NOMO-1 treated with DMSO at 0.1 percent for 48 hours (cell line): ENCODE data around the gene GPC3.
"Not testable (repeated sequence)": the region's sequence is repeated elsewhere in the genome, so short reads cannot be mapped to it uniquely, and the experiment has no call there.

Experiments used
- DNase-seq: peaks from one replicate; lab custom pipeline; 2025; ENCODE audit not compliant: unreplicated experiment; lab: John Stamatoyannopoulos, UW

GPC3 gene

DNA sequence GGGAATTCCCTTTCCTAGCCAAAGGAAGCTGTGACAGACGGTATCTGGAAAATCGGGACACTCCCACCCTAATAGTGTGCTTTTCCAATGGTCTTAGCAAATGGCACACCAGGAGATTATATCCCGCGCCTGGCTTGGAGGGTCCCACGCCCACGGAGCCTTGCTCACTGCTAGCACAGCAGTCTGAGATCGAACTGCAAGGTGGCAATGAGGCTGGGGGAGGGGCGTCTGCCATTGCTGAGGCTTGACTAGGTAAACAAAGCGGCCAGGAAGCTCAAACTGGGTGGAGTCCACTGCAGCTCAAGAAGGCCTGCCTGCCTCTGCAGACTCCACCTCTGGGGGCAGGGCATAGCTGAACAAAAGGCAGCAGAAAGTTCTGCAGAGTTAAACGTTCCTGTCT lies 364.0 kb downstream of the GPC3 start:
- DNase-seq: not testable (repeated sequence)

DNA sequence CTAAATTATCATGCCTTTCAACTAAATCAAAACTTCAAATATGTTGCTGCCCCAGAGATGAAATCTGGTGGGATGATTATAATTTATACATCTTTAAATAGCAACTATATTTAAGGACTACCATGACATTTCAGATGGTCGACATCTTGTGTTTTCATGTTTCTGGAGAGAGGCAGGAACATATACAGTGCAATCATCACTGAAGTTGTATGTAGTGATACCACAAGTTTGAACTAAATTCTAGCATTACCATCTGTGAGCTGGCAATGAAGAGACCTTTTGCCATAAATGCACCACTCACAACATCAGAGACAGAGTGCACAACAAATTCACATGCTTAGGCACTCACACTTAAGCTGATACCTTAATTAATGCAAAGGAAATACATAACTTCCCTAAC lies 373.7 kb downstream of the GPC3 start:
- no peak for DNase-seq

DNA sequence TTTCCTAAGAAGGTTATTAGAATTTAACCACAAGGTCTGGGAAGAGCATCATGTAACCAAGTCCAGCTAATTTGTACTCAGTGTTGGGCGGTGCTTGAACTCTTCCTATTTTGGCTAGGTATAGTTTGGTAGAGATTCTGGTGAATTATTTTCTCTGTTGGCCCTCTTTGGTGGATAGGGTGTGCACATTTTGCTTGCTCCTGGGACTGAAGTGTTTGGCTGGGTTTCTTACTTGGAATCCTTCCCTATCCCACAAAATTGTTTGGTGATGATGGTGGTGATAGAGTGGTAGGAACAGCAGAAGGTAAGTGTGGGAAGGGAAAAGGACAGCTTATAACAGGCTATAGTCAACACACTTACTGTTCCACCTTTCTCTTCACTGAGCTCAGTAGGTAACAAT lies 375.3 kb downstream of the GPC3 start:
- no peak for DNase-seq

DNA sequence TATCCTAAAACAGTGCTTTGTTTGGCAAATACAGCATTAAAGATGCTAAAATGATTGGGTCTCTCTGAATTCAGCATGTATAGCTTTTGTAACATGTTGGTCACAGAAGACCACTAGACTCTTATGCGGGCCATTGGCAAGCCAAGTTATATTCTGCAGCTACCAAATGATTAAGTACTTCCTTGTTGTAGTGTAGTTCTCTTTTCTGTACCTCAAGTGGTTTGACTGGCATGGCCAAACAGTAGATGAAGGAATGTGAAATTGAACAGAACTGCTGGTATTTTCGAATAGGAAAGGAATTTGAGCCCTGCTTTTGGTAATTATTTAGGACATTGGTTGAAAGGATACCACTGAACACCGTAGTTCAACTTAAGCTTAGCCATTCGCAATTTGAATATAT lies 376.2 kb downstream of the GPC3 start:
- DNase-seq: peak; percentile 43

DNA sequence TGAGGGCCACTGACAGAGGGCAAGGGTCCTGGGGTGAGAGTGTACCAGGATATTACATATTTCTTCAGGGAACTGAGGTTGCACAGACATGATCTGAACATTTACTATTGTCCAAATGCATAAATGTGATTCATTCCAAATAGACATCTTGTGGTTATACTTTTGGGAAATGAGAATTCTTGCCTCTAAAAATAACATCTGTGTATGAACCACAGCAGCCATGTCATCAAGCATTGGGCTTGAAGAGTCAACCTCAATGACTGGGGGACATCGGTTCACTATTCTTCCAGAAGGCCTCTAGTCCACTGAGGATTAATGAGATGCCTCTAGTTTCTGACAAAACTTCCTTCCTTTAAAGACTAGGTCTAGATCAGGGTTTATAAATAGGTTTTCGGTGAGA lies 377.0 kb downstream of the GPC3 start:
- peak; percentile 45 for DNase-seq

DNA sequence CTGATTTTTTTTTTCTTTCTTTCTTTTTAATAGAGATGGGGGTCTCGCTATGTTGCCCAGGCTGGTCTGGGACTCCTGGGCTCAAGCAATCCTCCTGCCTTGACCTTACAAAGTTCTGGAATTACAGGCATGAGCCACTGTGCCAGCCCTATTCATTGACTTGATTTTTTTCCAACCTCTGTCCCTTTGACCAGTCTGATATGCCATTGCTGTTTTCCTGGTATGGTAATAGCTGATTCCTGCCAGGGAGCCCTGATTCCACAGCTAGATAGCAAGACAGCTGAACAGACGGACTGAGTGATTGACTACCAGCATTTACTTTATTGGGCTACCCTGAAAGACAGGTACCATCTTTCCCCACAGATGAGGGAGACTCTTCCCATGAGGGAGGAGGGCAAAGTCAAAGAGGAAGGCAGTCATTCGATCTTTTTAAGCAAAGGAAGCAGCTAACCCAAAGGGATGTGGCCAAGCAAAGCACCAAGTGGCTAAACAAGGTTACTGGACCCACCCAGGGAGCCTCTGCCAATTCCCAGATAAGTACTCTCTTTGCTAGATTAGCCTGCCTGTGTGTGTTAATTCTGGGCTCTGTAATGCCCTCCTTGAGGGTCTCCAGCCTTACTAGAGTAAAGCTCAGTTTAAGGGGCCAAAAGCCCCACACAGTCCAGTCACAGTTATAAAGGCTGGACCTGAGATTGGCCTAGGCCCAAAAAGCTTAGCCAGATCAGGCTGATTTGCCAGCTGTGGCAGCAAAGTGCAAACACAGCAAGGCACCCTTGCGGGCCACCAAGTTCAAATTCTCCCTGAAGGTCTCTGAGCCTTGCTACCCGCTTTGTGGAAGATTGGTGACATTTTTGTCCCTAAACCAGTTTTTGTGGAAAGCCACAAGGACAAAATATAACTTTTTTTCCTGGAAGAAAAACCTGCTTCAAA lies 377.7 kb downstream of the GPC3 start:
- DNase-seq: no peak

DNA sequence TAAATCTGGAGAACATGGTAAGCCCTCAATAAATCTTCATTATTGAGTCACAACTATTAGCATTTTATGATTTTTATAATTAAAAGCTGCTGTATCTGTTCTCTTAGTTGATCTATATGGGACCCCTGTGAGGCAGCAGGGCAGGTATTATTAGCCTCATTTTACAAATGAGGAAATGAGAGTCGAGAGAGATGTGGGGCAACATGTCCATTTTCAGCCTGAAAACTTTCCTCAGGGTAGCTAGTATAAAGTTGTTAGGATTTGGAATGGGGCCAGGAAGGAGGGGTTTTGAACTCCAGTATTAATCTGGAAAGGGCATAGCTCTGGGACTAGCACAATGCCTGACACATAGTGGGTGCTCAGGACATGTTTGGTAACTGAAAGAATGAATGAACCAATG lies 378.4 kb downstream of the GPC3 start:
- DNase-seq: peak; percentile 34

DNA sequence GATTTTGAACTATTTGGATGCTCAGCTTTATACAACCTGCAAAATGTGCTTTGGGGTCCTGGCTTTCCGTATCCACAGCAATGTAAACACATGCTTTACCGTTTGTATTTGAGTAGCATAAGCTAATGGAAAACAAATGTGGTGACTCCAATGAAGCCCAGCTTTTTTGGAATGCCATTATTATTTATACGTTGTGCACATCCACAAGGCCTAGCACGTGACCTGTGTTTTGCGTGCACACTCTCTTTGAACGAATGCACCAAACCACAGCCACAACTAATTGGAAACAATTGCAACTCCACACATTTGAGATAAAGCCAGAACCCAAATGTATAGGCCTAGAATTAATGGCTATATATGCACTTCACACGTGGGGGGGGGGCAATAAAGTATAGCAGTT lies 380.6 kb downstream of the GPC3 start:
- DNase-seq: no peak

DNA sequence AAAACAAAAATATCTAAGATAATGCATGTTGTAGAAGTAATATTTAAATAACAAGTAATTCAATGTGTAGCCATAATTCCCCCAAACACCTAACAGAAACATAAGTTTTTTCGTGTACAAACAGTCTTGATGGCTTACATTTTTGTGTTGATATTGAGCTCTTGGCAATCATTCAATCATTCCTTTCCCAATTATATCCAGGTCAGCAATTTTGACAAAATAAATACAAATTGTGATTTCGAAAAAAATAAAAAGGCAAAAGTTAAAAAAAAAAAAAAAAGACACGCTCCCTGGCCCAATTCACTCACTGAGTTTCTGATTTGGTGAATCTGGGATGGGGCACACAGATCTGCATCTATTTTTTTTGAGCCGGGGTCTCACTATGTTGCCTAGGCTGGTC lies 382.5 kb downstream of the GPC3 start:
- DNase-seq: no peak

DNA sequence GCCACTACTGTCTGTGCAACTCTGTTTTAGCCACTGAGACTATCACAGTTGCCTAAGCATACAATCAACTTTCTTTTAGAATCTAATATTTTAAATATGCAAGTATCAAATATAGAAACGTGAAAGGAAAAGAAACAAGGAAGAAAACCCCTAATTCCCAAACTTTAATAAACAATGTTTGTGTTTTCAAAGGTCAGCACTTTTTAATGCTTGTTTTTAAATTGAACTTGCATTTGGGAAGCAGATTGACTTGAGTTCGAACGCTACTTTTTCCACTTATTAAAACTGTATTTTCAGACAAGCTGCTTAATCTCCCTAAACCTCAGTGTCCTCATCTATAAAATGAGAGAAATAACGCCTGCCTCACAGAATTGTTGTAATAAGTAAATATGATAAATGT lies 384.3 kb downstream of the GPC3 start:
- no peak for DNase-seq

DNA sequence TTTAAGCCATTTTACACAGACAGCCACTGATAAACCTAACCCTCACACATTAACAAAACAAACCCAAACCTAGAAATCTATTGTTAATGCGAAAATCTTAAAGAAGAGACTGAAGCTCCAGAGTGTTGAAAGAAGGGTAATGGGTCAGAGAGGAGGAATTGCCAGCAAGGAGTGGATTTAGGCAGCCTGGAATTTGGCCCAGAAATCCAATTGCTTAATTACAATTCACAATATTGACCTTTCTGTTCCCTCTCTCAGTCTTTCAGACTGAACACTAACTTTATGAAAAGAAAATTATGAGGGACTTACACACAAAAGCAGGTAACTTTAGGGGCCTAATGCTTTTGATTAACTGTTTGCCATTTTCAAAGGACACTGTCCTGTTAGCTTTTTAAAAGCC lies 384.9 kb downstream of the GPC3 start:
- DNase-seq: no peak

DNA sequence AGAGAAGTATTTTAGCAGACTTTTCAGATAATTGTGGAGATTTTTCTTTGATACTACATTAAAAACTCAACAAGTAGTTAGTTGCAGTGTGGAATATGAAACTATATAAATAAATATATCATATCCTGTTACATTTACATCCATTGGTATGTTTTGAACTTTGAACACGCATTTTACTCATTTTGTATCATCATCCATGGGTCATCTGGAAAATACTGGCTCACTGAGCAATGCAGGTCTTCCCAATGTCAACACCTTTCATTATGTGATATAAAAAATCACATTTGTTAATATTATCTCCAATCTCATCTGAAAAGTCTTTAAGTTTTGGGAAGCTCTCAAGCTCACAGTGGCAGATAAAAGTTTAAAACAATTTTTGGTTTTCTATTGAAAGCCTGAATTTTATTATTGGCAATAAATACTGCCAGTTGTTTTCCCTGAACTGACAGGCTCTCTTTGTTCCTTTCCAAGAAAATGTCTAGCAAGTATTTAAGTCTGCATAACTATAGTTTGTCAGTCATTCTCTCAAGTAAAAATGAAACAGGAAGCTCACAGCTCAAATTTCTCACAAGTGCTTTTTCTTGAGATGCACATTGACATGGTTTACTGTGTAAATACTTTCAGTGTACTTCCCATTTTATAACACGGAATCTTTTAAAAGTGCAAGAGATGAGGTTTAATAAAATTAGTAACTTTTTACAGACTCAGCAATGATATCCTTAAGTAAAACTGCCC lies 386.6 kb downstream of the GPC3 start:
- peak; percentile 27 for DNase-seq

DNA sequence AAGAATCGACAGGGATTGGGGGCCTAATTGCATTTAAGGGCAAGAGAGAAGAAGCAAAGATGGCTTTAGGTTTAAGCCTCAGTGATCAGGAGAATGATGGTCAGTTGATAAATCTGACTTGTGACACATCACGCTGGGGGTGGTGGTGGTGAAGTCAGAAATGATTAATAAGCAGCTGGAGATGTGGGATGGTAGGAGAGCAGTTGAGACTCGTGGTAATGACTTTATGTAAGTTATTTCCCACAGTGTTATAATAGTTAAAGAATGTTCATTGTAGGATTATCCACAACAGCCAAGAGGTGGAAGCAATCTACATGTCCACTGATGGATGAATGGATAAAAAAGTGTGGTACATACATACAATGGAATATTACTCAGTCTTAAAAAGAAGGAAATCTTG lies 391.2 kb downstream of the GPC3 start:
- no peak for DNase-seq

DNA sequence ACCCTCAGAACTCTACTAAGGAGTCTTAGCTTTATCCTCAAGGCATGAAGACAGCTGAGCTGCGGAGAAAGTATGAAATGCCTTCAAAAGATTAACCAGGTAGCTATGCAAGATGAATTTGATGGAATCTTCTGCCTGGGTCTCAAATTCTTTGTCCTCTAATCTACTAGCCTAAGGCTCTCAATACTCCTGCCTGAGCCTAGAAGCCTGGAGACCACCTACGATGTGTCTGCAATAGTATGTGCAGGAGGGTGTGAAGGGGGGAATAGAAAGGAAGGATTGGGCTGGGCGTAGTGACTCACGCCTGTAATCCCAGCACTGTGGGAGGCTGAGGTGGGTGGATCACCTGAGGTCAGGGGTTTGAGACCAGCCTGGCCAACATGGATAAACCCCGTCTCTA lies 391.9 kb downstream of the GPC3 start:
- DNase-seq: no peak

DNA sequence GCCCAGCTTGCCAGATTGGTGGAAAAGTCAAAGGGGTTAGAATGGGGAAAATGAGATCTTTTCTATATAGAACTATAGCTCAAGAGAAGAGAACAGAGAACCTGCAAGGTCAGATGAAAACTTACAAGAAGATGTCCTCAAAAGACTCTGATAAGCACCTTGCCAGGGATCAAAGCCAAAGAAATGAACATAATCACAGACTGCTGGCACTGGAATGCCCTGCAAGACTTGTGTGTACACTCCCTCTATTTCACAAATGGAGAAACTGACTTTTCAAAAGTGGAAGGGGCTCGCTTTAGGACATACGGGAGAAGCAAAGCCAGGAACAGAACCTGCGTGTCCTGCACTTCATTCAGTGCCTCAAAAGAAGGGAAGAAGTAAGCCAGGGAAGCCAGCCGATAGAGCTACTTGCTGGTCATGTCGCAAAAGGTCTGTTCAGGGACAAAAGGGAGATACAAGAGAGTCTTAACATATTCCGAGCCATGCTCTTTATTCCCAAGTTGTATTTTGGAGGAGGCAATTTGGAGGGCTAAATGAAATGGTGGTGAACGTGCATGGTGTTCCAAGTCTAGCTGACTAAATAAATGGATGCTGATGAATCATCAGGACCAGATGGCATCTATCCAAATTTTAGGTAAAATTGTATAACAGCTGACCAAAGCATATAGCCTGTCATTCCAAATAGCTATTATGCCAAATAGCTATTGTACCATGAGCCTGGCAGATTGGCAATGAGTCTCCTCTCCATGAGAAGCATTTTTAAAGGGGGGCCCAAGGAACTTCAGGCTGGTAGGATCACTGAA lies 394.5 kb downstream of the GPC3 start:
- no peak for DNase-seq

DNA sequence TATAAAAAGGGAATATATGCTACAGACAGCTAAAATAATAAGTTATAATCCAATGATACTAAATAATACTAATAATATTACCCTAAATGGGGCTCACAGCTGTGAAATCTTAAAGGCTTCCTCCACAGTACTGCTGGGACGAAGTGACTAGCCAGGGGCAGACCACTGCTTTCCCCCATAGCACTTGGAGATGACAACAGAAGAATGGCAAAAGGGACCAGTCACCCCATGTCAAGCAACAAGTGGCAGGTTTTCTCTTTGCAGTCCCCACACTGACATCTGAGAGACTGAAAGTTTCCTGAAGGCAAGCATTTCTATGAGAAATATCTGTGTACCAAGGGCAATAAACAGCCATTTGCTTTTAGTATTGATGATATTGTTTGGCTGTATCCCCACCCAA lies 396.6 kb downstream of the GPC3 start:
- DNase-seq: no peak

DNA sequence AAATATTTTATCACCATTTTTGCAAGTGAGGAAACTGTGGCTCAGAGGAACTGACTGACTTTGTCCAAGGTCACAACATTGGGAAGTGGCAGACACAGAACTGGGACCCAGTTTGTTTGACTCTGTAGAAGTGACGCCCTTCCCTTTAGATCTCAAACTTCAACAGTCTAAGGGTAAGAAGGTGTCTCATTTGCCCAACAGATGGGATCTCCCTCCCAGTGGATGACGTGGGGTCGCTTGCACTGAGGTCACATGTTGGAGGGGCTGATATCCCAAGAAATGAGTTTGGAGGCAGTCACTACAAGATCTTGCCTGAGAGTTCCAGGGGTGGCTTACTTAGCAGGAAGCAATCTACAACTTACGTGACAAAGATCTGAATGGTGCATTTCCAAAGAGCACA lies 397.6 kb downstream of the GPC3 start:
- no peak for DNase-seq

DNA sequence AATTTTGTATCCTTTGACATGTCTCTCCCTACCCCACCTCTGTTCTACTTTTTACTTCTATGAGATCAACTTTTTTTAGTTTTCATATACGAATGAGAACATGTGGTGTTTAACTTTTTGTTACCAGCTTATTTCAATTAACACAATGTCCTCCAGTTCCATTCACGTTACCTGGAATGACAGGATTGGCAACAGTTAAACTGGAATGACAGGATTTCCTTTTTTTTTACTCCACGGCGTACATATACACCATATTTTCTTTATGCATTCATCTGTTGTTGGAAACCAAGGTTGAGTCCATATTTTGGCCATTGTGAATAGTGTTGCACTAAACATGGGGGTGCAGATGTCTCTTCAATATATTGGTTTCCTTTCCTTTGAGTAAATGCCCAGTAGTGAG lies 398.3 kb downstream of the GPC3 start:
- no peak for DNase-seq

DNA sequence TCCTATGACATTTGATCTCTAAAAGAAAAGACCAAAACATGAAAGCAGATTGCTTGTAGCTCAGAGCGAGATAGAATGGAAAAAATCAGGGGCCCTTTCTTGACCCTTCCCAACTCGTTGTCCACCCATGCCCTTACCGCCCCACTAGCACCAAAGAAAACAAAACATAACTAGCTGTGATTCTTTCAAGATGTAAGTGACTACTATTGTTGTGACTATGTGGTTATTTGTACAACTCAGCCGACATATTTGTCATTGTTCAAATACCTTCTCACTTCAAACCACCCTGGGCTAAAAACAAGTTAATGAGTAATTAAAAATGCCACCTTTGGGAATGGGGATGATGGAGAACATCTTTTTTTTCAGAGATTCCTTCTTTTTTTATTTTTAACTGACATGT lies 399.0 kb downstream of the GPC3 start:
- DNase-seq: no peak

DNA sequence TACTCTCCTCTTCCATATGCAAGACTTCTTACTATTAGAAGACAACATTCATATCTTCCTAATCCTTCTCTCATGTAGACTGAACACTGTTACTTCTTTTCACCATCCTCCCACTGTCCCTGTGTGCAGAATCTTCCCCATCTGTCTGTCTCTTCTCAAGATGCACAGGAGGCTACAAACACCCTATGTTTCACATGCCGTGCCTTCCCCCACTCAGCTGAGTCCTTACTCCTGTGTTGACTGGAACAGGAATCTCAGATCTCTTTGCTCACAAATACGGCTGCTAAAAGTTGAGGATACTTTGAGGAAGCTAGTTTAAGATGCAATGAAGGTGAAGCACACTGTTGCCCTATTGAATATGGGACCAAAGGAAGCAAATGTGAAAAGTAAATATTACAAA lies 401.6 kb downstream of the GPC3 start:
- no peak for DNase-seq

DNA sequence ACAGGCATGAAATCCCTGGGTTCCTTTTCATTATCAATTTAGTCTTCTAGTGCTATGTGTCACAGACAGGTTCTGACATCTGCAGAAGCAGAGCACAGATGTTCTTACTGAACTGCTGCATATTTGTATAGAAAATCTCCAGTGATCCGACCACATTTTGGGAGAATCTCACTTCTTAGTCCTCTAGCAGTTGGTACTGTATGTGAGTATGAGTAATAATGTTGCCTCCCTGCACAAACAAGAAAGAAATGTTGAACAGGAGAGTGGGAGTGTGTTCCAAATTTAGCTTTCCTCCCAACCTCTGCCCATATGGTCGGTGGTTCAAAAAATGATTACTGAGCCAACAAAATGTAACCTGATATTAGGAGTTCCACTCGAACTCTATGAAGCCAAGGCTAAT lies 404.8 kb downstream of the GPC3 start:
- DNase-seq: no peak

DNA sequence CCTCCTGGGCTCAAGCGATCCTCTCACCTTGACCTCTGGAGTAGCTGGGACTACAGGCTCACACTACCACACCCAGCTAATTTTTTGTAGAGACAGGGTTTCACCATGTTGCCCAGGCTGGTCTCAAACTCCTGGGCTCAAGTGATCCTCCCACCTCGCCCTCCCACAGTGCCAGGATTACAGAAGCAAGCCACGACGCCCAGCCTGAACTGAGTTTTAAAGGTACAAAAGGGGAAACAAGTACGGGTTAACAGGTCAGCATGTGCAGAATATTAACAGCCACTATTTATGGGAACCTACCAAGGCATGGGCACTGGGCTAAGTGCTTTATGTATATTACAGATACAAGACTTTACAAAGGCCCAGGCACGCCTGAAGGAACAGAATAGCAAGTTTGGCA lies 405.8 kb downstream of the GPC3 start:
- no peak for DNase-seq
